OCI-LY1 (cell line): Measurements from ENCODE around the gene FAM53A.

Source experiments
- EZH2 ChIP-seq: fragments of 200-600 bp; sonication (generic), shearing (Covaris generic); IDR thresholded peaks from 2 replicates; pipeline ENCODE4 v1.8.0; 2017; ENCODE audit warnings: borderline replicate concordance, mixed run types, mild to moderate bottlenecking, antibody characterized with exemption, low read length, moderate library complexity, mixed read lengths
- TF ChIP-seq, protein P1 (sequence below): fragments of 200-600 bp; sonication (generic), shearing (Covaris generic); IDR thresholded peaks from 2 replicates; pipeline ENCODE4 v1.5.1; 2017; ENCODE audit warnings: mild to moderate bottlenecking, antibody characterized with exemption, low read length, moderate library complexity, mixed read lengths

DNA sequence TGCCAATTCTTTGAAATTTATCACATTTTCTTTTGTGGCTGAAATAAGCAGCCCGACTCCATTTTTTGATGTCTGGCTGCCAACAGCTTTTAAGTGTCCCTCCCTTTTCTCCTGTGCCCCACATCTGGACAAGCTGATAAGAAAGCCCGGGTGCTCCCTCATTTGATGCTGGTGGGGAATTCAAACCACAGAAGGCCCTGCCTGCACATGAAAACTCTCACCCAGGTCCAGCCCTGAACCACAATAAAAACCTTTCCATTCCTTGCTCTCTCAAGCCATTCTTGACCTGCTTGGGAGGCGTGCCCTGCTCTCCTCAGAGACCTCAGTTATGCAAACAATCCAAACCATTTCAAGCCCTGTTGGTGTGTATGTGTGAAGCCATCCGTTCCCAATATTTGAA lies 93.9 kb downstream of the FAM53A start:
- TF ChIP-seq, protein P1, sequence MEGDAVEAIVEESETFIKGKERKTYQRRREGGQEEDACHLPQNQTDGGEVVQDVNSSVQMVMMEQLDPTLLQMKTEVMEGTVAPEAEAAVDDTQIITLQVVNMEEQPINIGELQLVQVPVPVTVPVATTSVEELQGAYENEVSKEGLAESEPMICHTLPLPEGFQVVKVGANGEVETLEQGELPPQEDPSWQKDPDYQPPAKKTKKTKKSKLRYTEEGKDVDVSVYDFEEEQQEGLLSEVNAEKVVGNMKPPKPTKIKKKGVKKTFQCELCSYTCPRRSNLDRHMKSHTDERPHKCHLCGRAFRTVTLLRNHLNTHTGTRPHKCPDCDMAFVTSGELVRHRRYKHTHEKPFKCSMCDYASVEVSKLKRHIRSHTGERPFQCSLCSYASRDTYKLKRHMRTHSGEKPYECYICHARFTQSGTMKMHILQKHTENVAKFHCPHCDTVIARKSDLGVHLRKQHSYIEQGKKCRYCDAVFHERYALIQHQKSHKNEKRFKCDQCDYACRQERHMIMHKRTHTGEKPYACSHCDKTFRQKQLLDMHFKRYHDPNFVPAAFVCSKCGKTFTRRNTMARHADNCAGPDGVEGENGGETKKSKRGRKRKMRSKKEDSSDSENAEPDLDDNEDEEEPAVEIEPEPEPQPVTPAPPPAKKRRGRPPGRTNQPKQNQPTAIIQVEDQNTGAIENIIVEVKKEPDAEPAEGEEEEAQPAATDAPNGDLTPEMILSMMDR = no peak
- TF ChIP-seq EZH2 = no peak
